Right lobe of liver (tissue), 4 donors: ENCODE results near the gene TSPAN10.

Source experiments
- POLR2A ChIP-seq: fragments of 450-650 bp; IDR thresholded peaks from one replicate; pipeline ENCODE4 v1.6.1; 2017; ENCODE audit warnings: antibody characterized with exemption, mild to moderate bottlenecking
- TF ChIP-seq, protein P1 (sequence below), 4 donors: fragments of 200-600 bp in 3 of 4; fragments of 450-650 bp in 1 of 4; IDR thresholded peaks; one replicate each; pipeline versions ENCODE4 v1.5.1 to v1.8.0; 2016 to 2022; ENCODE audit warnings: antibody characterized with exemption in 4 of 4, mild to moderate bottlenecking in 2 of 4
- donor health status: DM: no; HTN: no; CAD: no.
- donor health status: DM: no; HTN: no; CAD: no.
- donor health status: DM: no; HTN: yes; CAD: no.

DNA sequence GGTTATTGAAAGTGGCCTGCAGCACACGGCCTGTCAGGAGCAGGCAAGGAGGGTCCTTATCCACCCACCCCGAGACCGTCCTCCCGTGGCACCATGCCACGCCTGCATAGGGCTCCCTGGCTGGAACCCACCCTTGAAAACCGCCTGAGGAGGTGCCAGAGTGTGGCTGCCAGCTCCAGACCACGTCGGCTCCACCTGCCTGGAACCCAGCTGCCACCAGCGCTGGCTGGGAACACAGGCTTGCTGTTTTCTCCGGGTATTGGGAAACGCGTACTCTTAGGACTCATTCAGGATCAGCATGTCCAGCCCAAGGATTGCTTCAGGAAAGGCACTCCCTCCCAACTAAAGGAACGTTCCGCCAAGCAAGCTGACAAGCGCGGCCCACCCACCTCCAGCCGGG lies 39.9 kb downstream of the TSPAN10 start:
- TF ChIP-seq, protein P1, sequence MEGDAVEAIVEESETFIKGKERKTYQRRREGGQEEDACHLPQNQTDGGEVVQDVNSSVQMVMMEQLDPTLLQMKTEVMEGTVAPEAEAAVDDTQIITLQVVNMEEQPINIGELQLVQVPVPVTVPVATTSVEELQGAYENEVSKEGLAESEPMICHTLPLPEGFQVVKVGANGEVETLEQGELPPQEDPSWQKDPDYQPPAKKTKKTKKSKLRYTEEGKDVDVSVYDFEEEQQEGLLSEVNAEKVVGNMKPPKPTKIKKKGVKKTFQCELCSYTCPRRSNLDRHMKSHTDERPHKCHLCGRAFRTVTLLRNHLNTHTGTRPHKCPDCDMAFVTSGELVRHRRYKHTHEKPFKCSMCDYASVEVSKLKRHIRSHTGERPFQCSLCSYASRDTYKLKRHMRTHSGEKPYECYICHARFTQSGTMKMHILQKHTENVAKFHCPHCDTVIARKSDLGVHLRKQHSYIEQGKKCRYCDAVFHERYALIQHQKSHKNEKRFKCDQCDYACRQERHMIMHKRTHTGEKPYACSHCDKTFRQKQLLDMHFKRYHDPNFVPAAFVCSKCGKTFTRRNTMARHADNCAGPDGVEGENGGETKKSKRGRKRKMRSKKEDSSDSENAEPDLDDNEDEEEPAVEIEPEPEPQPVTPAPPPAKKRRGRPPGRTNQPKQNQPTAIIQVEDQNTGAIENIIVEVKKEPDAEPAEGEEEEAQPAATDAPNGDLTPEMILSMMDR (IDR thresholded peaks at IDR 0.05), result no peak
- no peak for TF ChIP-seq POLR2A
